ENCODE results near the gene REEP1.

Gene REEP1

GRCh38 chr2:86366651-86367498 lies 29.4 kb upstream of the REEP1 start:
- ChIA-PET CTCF (interaction anchor here (0.6 to 10.9 kb wide), 5 partner anchors 13 to 338 kb away, joined by 3 to 195 read pairs (median 6); no protein-coding TSS in a partner anchor), POLR2A (no interaction called here)
- no peak for TF ChIP-seq CTCF (IDR thresholded peaks at IDR 0.05; ENCODE audit: insufficient read depth, low read length, missing control alignments)
- no peak for DNase-seq (ENCODE audit: low read depth, low spot score)
- H3K4me3 ChIP-seq (ENCODE audit: low read depth, low read length) = no peak overlapping the region

- no peak for TF ChIP-seq CTCF (IDR thresholded peaks at IDR 0.05; ENCODE audit: insufficient read depth, low read length, missing control alignments)
- CTCF ChIA-PET = interaction anchor here (0.8 to 10.9 kb wide), 2 partner anchors 8 to 146 kb away, joined by 3 to 195 read pairs; no protein-coding TSS in a partner anchor
- POLR2A ChIA-PET = no interaction called here
- no peak overlapping the region for H3K4me3 ChIP-seq (ENCODE audit: low read depth, low read length)
- no peak for DNase-seq (ENCODE audit: low read depth, low spot score)
Observed at GRCh38 chr2:86364894-86365293, 27.5 kb upstream of the REEP1 start.

GRCh38 chr2:86360776-86361175 lies 23.4 kb upstream of the REEP1 start:
- CTCF ChIA-PET = interaction anchor here (1.0 to 1.4 kb wide), 2 partner anchors 12 to 140 kb away, joined by 3 to 5 read pairs; no protein-coding TSS in a partner anchor
- no peak for DNase-seq (ENCODE audit: low read depth, low spot score)
- no peak for TF ChIP-seq CTCF (IDR thresholded peaks at IDR 0.05; ENCODE audit: insufficient read depth, low read length, missing control alignments)
- POLR2A ChIA-PET = no interaction called here
- no peak overlapping the region for H3K4me3 ChIP-seq (ENCODE audit: low read depth, low read length)

GRCh38 chr2:86358957-86359356 lies 21.5 kb upstream of the REEP1 start:
- no peak overlapping the region for H3K4me3 ChIP-seq (ENCODE audit: low read depth, low read length)
- TF ChIP-seq CTCF (IDR thresholded peaks at IDR 0.05; ENCODE audit: insufficient read depth, low read length, missing control alignments) = no peak
- ChIA-PET POLR2A (no interaction called here), CTCF (interaction anchor here (1.2 to 1.4 kb wide), 2 partner anchors 10 to 14 kb away, joined by 4 read pairs; no protein-coding TSS in a partner anchor)
- DNase-seq (ENCODE audit: low read depth, low spot score) = no peak

GRCh38 chr2:86357392-86357963 lies 20.1 kb upstream of the REEP1 start:
- H3K4me3 ChIP-seq (ENCODE audit: low read depth, low read length) = no peak overlapping the region
- ChIA-PET POLR2A (no interaction called here), CTCF (interaction anchor here (1.0 to 1.7 kb wide), 3 partner anchors 7 to 136 kb away, joined by 3 to 5 read pairs (median 5); no protein-coding TSS in a partner anchor)
- no peak for TF ChIP-seq CTCF (IDR thresholded peaks at IDR 0.05; ENCODE audit: insufficient read depth, low read length, missing control alignments)
- DNase-seq (ENCODE audit: low read depth, low spot score) = no peak

GRCh38 chr2:86352727-86353221 lies 15.3 kb upstream of the REEP1 start:
- no peak for DNase-seq (ENCODE audit: low read depth, low spot score)
- CTCF ChIA-PET = interaction anchor here (2.0 kb wide), 1 partner anchor 14 kb away, joined by 6 read pairs; no protein-coding TSS in a partner anchor
- no peak for TF ChIP-seq CTCF (IDR thresholded peaks at IDR 0.05; ENCODE audit: insufficient read depth, low read length, missing control alignments)
- POLR2A ChIA-PET = no interaction called here
- H3K4me3 ChIP-seq (ENCODE audit: low read depth, low read length) = no peak overlapping the region
